Testis (tissue), 2 donors: ENCODE measurements around the gene DTNB.

Experiments used
- CTCF ChIP-seq, 3 experiments: fragments of 450-650 bp in 2 of 3; fragments of 200-600 bp in 1 of 3; sonication (generic) in 1 of 3; IDR thresholded peaks; one replicate each; pipeline ENCODE4 v1.5.1; 2016 to 2019; ENCODE audit warnings: antibody characterized with exemption in 3 of 3, mild to moderate bottlenecking in 2 of 3, moderate library complexity in 1 of 3
- POLR2A ChIP-seq: fragments of 450-650 bp; IDR thresholded peaks from one replicate; pipeline ENCODE4 v1.6.1; 2017; ENCODE audit warnings: antibody characterized with exemption, mild to moderate bottlenecking, moderate library complexity

- TF ChIP-seq CTCF (IDR thresholded peaks at IDR 0.05) (no peak), POLR2A (no peak)
Measured at GRCh38 chr2:25424426-25425028, 248.8 kb downstream of the DTNB start.
